ENCODE results near the gene MEOX2.

Gene MEOX2

DNA sequence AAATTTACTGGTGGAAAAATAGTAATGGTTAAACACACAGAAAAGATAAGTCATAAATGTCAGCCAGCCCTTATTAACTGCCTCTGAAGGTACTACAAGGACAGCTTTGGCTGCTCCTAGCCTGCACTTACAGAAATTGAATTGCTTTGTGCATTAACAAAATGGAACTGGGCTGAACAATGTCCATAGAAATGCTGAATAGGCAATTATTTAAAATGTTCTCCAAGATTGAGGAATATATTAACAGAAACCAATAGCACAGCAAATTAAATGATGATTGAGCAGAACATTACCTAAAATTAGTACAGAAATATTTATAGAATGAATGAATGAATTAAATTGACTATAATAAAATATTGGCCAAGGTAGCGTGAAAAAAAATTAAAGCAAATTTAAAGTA, 82.3 kb downstream of the MEOX2 start:
- TF ChIP-seq POLR2A (IDR thresholded peaks at IDR 0.05; ENCODE audit: low read depth, low read length): no peak
- no peak for TF ChIP-seq PAX5 (IDR thresholded peaks at IDR 0.05; ENCODE audit: insufficient read depth, low read length, severe bottlenecking)
- no peak for TF ChIP-seq POU2F2 (IDR thresholded peaks at IDR 0.05; ENCODE audit: low read depth, low read length)
- TF ChIP-seq TAF1 (IDR thresholded peaks at IDR 0.05; ENCODE audit: low read depth, low read length): no peak
- DNase-seq (ENCODE audit: insufficient read length, low spot score) (no peak), FAIRE-seq (no peak)

DNA sequence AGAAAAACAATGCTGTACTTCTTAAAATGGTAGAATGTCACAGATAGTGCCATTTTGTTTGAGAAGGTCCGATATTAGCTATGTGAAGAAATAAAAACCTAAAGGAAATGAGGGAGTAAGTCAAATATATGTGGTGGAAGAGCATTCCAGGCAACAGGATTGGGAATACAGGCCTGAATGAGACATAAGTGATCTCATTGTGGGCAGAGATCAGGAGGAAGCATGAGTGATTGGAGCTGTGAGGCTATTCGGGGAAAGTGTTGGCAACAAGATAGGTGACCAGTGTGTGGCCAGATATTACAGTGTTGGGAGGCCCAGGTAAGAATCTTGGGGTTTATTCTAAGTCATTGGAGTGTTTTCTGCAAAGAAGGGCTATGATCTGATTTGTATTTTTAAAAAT, 83.4 kb downstream of the MEOX2 start:
- DNase-seq (ENCODE audit: insufficient read length, low spot score): no peak
- TF ChIP-seq POLR2A (IDR thresholded peaks at IDR 0.05; ENCODE audit: low read depth, low read length) (no peak), TAF1 (IDR thresholded peaks at IDR 0.05; ENCODE audit: low read depth, low read length) (no peak), POLR2AphosphoS5 (IDR thresholded peaks at IDR 0.05; ENCODE audit: low read depth, low read length) (no peak), POU2F2 (IDR thresholded peaks at IDR 0.05; ENCODE audit: low read depth, low read length) (no peak), SPI1 (IDR thresholded peaks at IDR 0.05; ENCODE audit: low read depth, low read length) (no peak), PAX5 (IDR thresholded peaks at IDR 0.05; ENCODE audit: insufficient read depth, low read length, severe bottlenecking) (no peak)
- FAIRE-seq: no peak

DNA sequence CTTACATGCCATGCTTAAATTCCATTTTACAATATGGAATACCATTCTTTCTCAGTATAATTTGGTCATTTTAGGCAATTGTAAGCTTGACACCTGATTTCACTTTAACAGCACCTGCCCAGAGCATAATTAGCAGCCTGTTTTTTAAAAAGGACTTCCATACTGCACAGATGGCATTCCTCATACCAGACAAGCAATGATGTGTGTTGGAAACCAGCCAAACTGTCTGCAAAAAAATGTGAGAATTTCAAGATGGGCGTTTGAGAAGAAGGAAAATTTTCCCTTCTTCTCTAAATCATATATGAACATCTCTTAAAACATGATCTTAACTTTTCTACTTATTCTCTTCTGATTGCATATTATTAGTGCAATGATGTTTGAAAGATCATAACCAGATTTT, 84.2 kb downstream of the MEOX2 start:
- DNase-seq (ENCODE audit: insufficient read length, low spot score) (no peak), FAIRE-seq (no peak)
- no peak for TF ChIP-seq POLR2AphosphoS5 (IDR thresholded peaks at IDR 0.05; ENCODE audit: low read depth, low read length)
- TF ChIP-seq SPI1 (IDR thresholded peaks at IDR 0.05; ENCODE audit: low read depth, low read length): no peak
- TF ChIP-seq TAF1 (IDR thresholded peaks at IDR 0.05; ENCODE audit: low read depth, low read length): no peak
- no peak for TF ChIP-seq POU2F2 (IDR thresholded peaks at IDR 0.05; ENCODE audit: low read depth, low read length)
- TF ChIP-seq POLR2A (IDR thresholded peaks at IDR 0.05; ENCODE audit: low read depth, low read length): no peak
- TF ChIP-seq PAX5 (IDR thresholded peaks at IDR 0.05; ENCODE audit: insufficient read depth, low read length, severe bottlenecking): no peak

DNA sequence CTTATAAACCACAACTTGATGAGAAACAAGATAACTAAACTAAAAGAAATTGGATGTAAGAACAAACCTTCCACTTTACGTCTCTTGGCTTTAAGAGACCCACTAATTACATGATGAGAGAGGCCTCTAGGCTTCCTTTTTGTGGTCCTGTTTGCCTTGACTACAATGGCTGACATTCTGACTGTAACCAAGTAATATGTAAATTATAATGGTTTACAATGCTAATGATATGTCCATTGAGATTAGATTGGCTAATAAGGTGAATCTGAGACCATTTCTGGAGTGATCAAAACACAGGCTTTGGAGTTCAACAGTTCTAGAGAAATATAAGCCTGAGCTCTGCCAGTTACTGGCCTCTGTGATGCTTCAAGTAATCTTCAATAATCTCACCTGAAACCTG, 85.3 kb downstream of the MEOX2 start:
- no peak for FAIRE-seq
- no peak for DNase-seq (ENCODE audit: insufficient read length, low spot score)
- no peak for TF ChIP-seq PAX5 (IDR thresholded peaks at IDR 0.05; ENCODE audit: insufficient read depth, low read length, severe bottlenecking)
- no peak for TF ChIP-seq TAF1 (IDR thresholded peaks at IDR 0.05; ENCODE audit: low read depth, low read length)
- TF ChIP-seq POU2F2 (IDR thresholded peaks at IDR 0.05; ENCODE audit: low read depth, low read length): no peak
- TF ChIP-seq POLR2A (IDR thresholded peaks at IDR 0.05; ENCODE audit: low read depth, low read length): no peak
- no peak for TF ChIP-seq SPI1 (IDR thresholded peaks at IDR 0.05; ENCODE audit: low read depth, low read length)
- no peak for TF ChIP-seq POLR2AphosphoS5 (IDR thresholded peaks at IDR 0.05; ENCODE audit: low read depth, low read length)

DNA sequence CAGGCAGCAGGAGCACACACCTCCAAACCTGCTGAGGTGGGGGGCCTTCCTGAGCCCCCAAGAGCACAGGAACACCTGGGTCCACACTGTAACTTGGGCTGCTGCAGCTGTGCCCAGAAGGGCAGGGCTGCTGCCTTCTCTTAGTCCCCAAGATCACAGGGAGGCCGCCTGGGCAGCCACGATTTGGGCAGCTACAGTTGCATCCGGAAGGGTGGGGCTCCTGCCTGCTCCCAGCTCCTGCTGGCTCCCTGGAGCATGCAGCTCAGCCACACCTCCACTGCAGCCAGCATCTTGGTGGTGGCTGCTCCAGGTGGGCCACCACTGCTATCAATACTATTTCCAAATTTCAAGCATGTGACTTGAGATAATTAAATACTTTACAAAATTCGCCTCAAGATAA, 86.2 kb downstream of the MEOX2 start:
- FAIRE-seq (no peak), DNase-seq (ENCODE audit: insufficient read length, low spot score) (no peak)
- no peak for TF ChIP-seq SPI1 (IDR thresholded peaks at IDR 0.05; ENCODE audit: low read depth, low read length)

DNA sequence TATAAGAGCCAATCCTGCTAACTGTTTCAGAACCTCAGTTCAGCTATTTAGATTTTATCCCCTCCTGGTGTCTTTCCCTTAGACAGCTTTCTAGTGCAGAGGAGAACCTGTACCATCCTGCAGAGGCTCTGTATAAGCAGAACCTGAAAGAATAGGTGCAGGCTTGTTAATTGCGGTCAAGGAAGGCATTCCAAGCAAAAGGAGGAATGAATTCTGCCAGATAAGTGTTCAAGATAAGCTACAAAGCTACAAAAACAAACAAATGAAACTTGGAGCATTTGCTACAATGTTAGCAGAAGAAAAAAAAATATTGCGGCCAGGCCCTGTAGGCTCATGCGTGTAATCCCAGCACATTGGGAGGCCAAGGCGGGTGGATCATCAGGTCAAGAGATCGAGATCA, 92.0 kb downstream of the MEOX2 start:
- no peak for DNase-seq (ENCODE audit: insufficient read length, low spot score)
- FAIRE-seq: no peak
- TF ChIP-seq POLR2A (IDR thresholded peaks at IDR 0.05; ENCODE audit: low read depth, low read length) (no peak), SPI1 (IDR thresholded peaks at IDR 0.05; ENCODE audit: low read depth, low read length) (no peak), POU2F2 (IDR thresholded peaks at IDR 0.05; ENCODE audit: low read depth, low read length) (no peak), TAF1 (IDR thresholded peaks at IDR 0.05; ENCODE audit: low read depth, low read length) (no peak), POLR2AphosphoS5 (IDR thresholded peaks at IDR 0.05; ENCODE audit: low read depth, low read length) (no peak), PAX5 (IDR thresholded peaks at IDR 0.05; ENCODE audit: insufficient read depth, low read length, severe bottlenecking) (no peak)

DNA sequence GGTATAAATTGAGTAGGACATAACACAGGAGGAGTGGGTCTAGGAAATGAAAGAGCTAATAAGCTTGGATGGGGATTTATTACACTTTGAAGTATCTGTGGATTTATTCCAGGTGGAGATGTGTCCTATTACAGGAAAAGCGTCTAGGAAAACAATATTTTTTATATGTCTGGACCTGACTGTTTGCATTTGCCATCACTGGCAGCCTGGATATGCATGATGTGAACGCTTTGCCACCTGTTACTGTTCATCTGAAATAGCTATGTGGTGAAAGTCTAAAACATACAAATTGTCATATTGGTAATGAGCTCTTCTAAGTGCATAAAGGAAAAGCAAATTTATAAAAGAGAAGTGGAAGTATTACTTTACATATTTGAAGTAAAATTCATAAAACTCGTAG, 93.1 kb downstream of the MEOX2 start:
- DNase-seq (ENCODE audit: insufficient read length, low spot score): no peak
- FAIRE-seq: no peak
- TF ChIP-seq POLR2AphosphoS5 (IDR thresholded peaks at IDR 0.05; ENCODE audit: low read depth, low read length) (no peak), SPI1 (IDR thresholded peaks at IDR 0.05; ENCODE audit: low read depth, low read length) (no peak), POLR2A (IDR thresholded peaks at IDR 0.05; ENCODE audit: low read depth, low read length) (no peak), TAF1 (IDR thresholded peaks at IDR 0.05; ENCODE audit: low read depth, low read length) (no peak), PAX5 (IDR thresholded peaks at IDR 0.05; ENCODE audit: insufficient read depth, low read length, severe bottlenecking) (no peak), POU2F2 (IDR thresholded peaks at IDR 0.05; ENCODE audit: low read depth, low read length) (no peak)

DNA sequence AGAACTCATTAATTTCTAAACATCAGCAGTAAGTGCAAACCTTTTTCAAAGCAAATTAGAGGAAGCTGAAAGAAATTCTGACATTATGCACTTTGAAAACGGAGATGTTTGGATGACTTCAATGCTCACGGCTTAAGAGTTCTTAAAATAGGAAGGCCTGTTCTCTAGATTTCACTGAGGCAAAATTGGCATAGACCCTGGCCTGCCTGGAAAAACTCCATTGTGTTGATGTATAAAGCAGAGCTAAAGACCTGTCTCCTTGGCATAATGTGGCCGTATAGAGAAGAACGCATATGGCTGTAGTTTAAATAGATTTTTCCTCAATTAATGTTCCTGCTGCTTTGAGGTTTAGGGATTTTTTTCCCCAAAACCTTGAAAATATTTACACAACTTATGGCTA, 100.2 kb downstream of the MEOX2 start:
- TF ChIP-seq PAX5 (IDR thresholded peaks at IDR 0.05; ENCODE audit: insufficient read depth, low read length, severe bottlenecking) (no peak), POLR2AphosphoS5 (IDR thresholded peaks at IDR 0.05; ENCODE audit: low read depth, low read length) (no peak), SPI1 (IDR thresholded peaks at IDR 0.05; ENCODE audit: low read depth, low read length) (no peak), POU2F2 (IDR thresholded peaks at IDR 0.05; ENCODE audit: low read depth, low read length) (no peak), TAF1 (IDR thresholded peaks at IDR 0.05; ENCODE audit: low read depth, low read length) (no peak), POLR2A (IDR thresholded peaks at IDR 0.05; ENCODE audit: low read depth, low read length) (no peak)
- FAIRE-seq: no peak

DNA sequence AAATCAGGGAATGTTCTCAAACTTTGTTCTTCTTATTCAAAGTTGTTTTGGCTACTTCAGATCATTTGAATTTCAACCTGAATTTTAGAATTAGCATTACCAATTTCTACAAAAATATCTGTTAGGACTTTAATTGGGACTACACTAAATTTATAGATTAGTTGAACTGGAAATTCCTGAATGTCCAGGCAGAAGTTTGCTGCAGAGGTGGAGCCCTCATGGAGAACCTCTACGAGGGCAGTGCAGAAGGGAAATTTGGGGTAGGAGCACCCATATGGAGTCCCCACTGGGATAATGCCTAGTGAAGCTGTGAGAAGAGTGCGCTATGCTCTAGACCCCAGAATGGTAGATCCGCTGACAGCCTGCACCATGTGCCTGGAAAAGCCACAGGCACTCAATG, 101.9 kb downstream of the MEOX2 start:
- DNase-seq (ENCODE audit: insufficient read length, low spot score) (no peak), FAIRE-seq (no peak)
- no peak for TF ChIP-seq POU2F2 (IDR thresholded peaks at IDR 0.05; ENCODE audit: low read depth, low read length)
- no peak for TF ChIP-seq SPI1 (IDR thresholded peaks at IDR 0.05; ENCODE audit: low read depth, low read length)
- TF ChIP-seq PAX5 (IDR thresholded peaks at IDR 0.05; ENCODE audit: insufficient read depth, low read length, severe bottlenecking): no peak
- TF ChIP-seq POLR2A (IDR thresholded peaks at IDR 0.05; ENCODE audit: low read depth, low read length): no peak
- no peak for TF ChIP-seq TAF1 (IDR thresholded peaks at IDR 0.05; ENCODE audit: low read depth, low read length)
- no peak for TF ChIP-seq POLR2AphosphoS5 (IDR thresholded peaks at IDR 0.05; ENCODE audit: low read depth, low read length)

More for the DNA sequence above, 100.2 kb downstream of the MEOX2 start:
- no peak for DNase-seq (ENCODE audit: insufficient read length, low spot score)

DNA sequence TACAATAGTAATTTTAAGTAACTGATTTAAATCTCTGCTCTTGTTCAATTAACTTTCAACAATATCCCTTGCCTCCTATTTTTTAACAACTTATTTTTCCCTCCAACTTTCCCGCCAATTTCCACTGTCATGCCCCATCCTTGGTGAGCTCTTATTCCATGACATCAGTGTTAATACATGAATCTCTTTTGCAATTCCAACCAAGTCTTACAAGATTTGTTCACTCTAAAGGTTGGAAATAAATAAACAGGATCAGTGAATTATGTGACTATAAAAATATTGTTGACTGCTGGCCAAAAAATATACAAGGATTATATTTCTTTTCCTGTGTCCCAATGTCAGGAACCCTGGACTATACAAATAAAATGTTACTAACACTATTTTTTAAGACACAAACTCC, 103.7 kb downstream of the MEOX2 start:
- no peak for FAIRE-seq
- no peak for DNase-seq (ENCODE audit: insufficient read length, low spot score)
- TF ChIP-seq SPI1 (IDR thresholded peaks at IDR 0.05; ENCODE audit: low read depth, low read length): no peak
- no peak for TF ChIP-seq POLR2AphosphoS5 (IDR thresholded peaks at IDR 0.05; ENCODE audit: low read depth, low read length)

Data from GM12891 (cell line).